Kidney capillary endothelial cell (primary cell): Measurements from ENCODE around the gene RAPGEF3.

ENCODE experiments used
- DNase-seq: peaks from one replicate; pipeline ENCODE4 v3.0.0-alpha.2; 2018; ENCODE audit warnings: low spot score

RAPGEF3 gene

GRCh38 chr12:47718531-47718930 is 40.1 kb downstream of the RAPGEF3 start:
- no peak for DNase-seq

DNA sequence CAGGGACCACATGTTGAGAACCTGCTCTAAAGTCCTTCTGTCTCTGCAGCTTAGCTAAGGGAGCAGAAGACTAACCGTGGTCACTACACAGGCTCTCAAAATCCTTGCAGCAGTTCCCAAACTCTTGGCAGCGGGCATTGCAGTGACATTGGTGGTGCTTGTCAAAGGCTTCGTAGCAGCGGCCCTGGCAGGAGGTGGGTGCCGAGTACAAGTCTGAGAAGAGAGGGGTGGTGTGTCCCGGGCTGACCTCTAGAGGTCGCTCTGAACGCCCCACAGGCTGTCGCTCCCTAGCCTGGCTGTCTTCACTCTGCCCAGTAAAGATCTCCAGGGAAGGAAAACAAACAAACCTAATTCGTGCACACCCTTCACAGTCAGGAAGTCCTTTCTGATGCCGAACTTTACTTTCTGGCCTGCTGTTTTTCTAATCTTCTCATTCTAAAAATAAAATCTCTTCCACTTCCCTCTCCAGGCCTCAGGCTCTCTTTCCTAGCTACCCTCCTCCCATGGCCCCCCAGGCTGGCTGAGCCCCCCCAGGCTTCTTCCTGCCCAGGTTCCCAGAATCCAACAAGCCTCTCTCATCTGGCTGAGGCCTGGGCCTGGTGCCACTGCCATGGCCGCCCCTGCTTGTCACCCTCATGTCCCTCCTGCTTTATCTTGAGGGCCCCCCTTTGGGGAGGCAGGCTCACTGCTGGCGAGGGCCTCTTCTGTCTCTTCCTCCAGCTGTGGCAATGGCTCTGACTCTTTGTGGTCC is 41.1 kb downstream of the RAPGEF3 start:
- DNase-seq = peak; percentile 75

DNA sequence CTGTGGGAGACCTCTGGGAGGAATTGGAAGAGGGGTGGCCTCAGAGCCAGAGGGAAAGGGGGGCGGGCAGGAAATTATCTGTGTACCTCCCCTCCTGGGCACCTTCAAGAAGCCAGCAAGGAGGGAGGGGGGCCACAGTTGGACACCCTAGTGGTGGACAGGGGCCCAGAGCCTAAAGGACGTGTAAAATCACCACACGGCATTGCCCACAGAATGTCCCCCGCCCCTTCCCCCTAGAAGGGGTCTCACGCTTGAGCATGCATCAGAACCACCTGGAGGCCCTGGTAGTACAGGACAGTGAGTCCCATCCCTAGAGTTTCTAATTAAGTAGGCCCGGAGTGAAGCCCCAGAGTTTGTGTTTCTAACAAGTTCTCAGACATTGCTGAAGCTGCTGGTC is 41.6 kb downstream of the RAPGEF3 start:
- DNase-seq = no peak

DNA sequence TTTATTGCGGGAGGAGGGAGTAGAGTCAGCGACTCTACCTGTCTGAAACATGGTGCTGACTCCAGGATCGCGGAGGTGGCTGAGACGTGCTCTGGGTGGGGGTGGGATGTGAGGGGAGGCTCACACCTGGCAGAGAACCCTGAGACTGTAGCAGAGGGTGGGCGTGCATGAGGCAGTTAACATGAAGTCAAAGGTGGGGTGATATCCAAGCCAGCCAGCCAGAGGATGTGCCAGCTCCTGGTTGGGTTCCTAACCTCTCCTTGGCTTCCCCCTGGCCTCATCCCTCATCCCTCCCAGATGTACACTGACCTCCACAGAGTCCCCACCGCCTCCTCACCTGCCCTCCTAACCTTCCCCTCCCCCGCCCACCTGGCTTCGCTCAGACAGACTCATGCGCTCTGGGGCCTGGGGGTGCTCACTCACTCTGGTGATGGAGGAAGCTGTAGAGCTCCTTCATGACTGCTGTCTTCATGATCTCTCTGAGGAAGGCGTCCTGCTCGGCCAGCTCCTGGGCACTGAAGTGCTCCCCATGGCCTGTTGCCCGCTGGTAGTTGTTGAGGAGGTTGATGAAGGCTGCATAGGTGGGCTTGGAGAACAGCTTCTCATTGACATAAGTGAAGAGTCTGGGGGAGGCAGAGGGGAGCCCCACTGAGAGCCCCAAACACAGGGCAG is 42.7 kb downstream of the RAPGEF3 start:
- no peak for DNase-seq

DNA sequence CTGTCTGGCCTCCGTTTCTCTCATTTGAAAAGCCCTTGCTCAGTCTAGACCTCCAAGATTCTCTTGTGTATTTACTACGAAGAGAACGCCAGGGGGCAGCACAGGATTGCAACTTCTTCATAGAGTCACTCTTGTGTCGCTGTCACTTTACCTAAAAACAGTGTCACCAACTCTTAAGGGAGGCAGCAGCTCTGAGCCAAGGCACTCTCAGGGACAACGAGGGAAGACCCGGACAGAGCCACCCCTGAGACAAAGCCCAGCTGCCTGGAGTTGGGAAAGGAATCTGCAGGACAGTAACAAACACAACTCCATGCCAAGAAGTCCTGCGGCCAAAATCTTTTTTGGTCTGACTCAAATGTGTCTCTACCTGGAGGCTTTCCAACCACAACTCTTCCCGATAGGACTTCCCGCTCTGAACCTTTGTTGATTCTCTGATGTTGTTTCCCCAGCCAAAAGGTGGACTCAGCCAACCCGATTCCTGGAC is 43.2 kb downstream of the RAPGEF3 start:
- peak; percentile 73 for DNase-seq

DNA sequence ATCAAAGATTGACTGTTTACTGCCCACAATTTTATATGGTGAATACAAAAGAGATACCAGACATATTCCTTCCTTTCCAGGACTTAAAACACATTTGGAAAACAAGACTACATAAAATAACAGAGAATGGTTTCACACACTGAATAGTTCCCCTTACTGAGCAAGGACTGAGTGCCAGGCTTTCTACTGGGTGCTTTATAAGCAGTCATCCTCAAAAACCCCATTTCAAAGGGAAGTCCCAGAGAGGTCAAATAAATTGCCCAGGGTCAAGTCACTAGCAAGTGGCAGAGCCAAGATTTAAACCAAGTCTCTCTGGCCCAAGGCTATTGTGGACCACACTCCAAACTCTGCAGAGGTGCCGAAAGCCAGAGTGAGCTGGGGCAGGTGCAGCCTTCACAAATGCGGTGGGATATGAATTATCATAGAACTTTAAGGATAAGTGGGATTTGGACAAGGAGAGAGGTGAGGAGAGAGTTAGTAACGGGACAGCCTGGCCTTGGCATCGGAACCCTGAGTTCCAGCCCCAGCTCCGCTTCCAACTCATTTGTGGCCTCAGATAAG is 43.8 kb downstream of the RAPGEF3 start:
- DNase-seq = no peak

DNA sequence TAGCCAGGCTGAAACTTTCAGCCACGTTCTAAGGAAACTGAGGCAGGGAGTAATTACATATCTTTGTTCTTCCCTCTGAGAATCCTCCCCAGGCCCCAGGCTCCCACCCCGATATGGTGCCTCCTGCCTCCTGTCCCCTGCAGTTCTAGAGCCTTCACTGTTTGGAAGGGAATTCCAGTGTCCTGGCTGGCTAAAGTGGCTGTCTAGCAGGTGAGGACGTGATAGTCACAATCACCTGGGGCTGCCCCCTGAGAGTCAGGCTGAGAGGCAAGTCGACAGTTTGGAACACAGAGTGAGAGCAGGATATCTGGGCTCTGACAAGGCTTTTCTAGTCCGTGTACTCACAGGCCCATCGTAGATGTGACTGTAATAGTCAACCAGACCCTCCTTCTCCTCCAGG is 46.5 kb downstream of the RAPGEF3 start:
- DNase-seq = no peak

- DNase-seq = no peak
Observed at GRCh38 chr12:47711448-47711847, 47.2 kb downstream of the RAPGEF3 start.

- DNase-seq = no peak
Observed at GRCh38 chr12:47710278-47710677, 48.4 kb downstream of the RAPGEF3 start.

DNA sequence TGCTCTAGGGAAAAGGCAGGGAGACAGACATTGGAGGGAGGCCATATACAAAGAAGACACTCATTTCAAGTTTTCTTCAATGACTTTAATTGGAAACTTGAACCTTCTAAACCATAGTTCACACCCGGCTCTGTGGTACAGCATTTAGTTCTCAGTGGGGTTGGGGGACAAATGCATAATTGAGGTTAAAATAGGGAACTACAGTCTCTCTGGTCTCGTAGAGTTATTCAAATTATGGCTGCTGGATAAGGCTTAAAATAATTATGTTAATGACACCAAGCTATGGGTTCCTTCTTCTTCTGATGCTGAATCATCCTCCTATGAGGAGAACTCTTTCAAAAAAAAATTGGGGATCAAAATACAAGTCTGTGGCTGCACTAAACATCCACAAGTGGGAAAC is 49.0 kb downstream of the RAPGEF3 start:
- DNase-seq = no peak

GRCh38 chr12:47709237-47709636 is 49.4 kb downstream of the RAPGEF3 start:
- no peak for DNase-seq

DNA sequence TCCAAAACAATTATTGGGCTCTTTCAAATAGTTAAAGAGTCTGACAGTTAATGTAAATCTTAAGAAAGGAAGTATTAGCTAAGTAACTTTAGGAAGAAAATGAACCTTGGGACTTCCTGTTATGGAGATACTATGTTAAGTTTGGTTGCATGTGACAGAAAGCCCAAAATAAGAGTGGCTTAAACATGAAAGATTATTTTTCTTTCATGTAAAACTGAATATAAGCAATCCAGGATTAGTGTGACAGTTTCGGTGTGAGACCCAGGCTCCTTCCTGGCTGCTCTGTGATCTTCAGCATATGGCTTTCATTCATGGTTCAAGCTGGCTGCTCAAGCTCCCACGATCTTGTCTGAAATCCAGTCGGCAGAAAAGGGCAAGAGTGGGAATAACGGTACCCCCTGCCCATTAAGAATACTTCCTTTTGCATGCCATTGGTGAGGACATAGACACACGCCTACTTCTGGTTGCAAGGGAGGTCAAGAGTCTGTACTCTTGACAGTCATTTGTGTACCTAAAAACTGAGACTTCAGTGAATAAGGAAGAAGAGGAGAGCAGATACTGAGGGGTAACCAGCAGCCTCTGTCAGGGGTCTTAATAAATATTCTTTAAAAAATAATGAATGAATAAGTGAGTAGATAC is 50.7 kb downstream of the RAPGEF3 start:
- DNase-seq = no peak

DNA sequence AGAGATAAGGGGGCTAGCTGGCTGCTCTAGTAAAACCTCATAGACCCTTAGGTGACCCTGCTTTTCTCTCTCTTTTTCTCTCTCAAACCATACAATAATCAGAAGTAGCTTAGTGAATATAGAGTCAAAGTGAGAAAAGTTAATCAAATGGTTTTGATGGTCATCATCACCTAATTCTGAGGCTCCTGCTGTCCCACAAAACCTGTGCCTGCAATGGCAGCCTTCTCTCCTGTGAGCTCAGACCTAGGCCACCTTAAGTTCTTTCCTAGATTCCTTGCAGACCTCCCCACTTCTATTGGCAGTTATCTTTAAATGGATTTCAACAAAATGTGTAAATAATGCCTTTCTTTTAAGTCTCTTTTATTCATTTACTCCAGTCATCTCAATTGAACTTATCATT is 51.3 kb downstream of the RAPGEF3 start:
- no peak for DNase-seq

DNA sequence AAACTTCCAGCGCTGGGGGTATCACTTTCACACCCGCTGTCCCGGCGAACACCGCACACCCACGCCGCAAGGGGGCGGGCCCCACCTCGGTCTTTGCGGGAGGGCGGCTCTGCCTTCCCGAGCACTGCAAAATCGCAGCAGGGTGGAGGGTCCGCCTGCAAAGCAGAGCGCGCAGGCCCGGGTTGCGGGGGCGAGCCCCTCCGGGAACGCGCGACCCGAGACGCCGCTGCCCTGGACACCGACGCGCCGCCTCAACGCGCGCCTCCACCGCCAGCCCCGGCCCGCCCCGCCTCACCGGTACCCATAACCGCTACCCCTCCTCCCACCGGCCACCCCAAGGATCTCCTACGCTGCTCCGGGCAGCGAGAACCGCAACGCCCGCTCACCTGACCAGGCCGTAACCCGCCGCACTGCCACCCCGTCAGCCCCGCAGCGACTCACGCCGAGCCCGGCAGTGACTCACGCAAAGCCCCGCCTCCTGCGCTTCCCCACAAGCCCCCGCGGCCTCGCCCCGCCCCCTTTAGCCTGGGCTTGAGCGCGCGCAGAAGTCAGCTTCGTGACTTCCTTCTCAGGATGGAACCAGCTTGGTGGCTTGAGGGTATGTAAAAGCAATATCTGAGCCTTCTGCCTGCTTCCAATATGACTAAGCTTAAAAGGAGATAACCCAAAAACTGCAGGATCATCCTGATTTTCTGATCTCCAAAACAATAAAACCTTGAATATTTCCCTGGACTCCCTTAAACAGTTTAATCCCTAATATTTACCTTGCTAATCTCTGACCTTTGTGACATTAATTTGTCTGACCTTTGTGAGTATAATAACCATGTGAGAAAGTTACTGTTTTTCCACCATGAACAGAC is 52.9 kb downstream of the RAPGEF3 start, which contains the start of gene RPAP3:
Gene RPAP3 (minus strand): TSS at position 465 of the 860 bp plus-strand sequence. CDS start 3,190 bp downstream, outside the sequence.
- DNase-seq = peak; percentile 92

- no peak for DNase-seq
Observed at GRCh38 chr12:47705229-47705565, 53.5 kb downstream of the RAPGEF3 start.

DNA sequence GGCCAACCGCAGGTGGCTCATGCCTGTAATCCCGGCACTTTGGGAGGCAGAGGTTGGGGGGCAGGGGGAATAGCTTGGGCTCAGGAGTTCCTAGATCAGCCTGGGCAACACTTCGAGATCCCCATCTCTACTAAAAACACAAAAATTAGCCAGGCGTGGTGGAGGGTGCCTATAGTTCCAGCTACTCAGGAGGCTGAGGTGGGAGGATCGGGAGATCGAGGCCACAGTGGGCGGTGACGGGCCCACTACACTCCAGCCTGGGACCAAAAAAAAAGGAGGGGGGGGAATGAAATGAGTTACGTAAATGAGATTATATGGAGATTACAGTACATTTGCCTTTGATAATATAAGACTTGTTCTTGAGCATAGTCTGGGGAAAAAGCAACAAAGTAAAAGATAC is 54.0 kb downstream of the RAPGEF3 start:
- DNase-seq = no peak

DNA sequence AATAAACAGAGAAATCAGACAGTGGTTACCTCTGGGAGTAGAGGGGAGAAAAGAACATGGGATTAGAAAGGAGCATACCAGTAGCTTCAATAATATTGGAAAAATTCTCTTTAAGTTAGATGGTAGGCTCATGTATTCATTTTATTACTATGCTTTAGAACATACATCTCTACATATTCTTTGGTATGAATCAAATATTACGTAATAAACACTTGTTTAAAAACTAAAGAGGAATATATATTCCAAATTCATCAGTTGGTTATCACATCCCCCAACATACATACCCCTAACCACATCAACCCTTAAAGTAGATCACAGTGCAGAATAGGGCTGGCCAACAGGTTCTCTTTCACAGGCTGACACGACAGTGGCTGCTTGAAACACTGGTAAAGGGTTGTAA is 58.4 kb downstream of the RAPGEF3 start:
- DNase-seq = no peak

DNA sequence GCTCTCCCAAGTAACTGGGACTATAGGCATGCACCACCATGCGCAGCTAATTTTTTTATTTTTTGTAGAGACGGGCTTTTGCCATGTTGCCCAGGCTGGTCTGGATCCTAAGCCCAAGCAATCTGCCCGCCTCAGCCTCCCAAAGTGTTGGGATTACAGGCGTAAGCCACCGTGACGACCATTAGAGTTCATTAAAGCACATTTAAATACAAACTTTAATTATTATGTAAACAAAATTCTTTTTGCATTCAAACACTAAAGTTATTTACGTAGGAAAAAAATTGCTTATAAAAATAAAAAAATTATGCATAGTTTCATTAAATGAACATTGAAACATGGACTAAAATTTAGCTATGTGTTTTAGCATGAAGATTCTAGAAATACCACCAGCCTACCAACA is 60.0 kb downstream of the RAPGEF3 start:
- no peak for DNase-seq

DNA sequence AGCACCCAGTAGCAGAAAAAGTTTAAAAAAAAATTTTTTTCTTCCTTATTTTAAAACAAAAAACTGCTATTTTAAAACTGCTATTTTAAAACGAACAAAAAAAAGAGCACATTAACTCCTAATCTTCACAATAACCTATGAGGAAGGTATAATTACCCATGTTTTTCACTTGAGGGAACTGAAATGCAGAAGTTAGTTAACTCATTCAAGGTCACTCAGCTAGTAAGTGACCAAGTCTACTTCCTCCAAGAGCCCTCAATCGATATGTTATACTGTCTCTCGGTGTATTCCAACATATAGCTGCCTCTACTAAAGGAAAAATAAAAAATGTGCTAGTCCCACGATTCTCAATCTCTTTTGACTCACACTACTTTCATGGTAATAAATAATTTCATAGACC is 60.6 kb downstream of the RAPGEF3 start:
- DNase-seq = no peak

- no peak for DNase-seq
Observed at GRCh38 chr12:47689215-47689614, 69.5 kb downstream of the RAPGEF3 start.

GRCh38 chr12:47687636-47688035 is 71.0 kb downstream of the RAPGEF3 start:
- no peak for DNase-seq
